PC-9 (cell line): ENCODE data around the gene PLA2G15. TPM values are rescaled to one million over a fixed set of nuclear protein-coding genes. Genes with fewer than 3 reads are reported as not detected.
A peak's percentile ranks its signal among the peaks of the same experiment; 100 is the strongest.

Experiments used
- BruUV-seq: library from RNA; stranded (reverse); fragments of 400-500 nt; replicated peaks from 2 replicates; lab custom pipeline; 2021; lab: Mats Ljungman, UMichigan
- CTCF ChIA-PET: fragments of 300-600 bp; sonication (Branson Sonifier 250); formaldehyde crosslinking; loops from one replicate; lab custom pipeline; 2022; ENCODE audit warnings: antibody characterized with exemption; lab: Charles Lee
- POLR2A ChIA-PET: fragments of 300-600 bp; sonication (Branson Sonifier 250); formaldehyde crosslinking; loops from one replicate; lab custom pipeline; 2022; ENCODE audit warnings: antibody characterized with exemption; ENCODE audit not compliant: unreplicated experiment; lab: Charles Lee
- DNase-seq, 2 experiments: peaks; one replicate each; pipeline versions ENCODE4 v3.0.0 to v3.0.0-alpha.2; 2015 to 2022; ENCODE audit warnings: mixed read lengths in 1 of 2
- H2AFZ ChIP-seq: fragments of 200-600 bp; sonication (generic); 2 replicates; pipeline ENCODE4 v1.8.1; 2017; ENCODE audit warnings: antibody characterized with exemption
- H3F3A ChIP-seq: fragments of 200-600 bp; sonication (generic); 2 replicates; pipeline ENCODE4 v1.8.1; 2017; ENCODE audit warnings: antibody characterized with exemption, mild to moderate bottlenecking, low read depth; ENCODE audit not compliant: insufficient read depth
- H3K27ac ChIP-seq: fragments of 200-600 bp; sonication (generic); 2 replicates; pipeline ENCODE4 v1.6.1; 2016; ENCODE audit warnings: mixed run types
- H3K27me3 ChIP-seq: fragments of 200-600 bp; sonication (generic); 2 replicates; pipeline ENCODE4 v1.6.1; 2016; ENCODE audit warnings: low read depth, mixed run types; ENCODE audit not compliant: insufficient read depth
- H3K36me3 ChIP-seq: fragments of 200-600 bp; sonication (generic); 2 replicates; pipeline ENCODE4 v1.6.1; 2016; ENCODE audit warnings: low read depth, mixed run types
- H3K4me1 ChIP-seq: fragments of 200-600 bp; sonication (generic); replicated peaks from 2 replicates; pipeline ENCODE4 v1.6.1; 2016; ENCODE audit warnings: mixed run types; ENCODE audit not compliant: insufficient read depth
- H3K4me2 ChIP-seq: fragments of 200-600 bp; sonication (generic); 2 replicates; pipeline ENCODE4 v1.6.1; 2017; ENCODE audit warnings: mixed run types
- H3K4me3 ChIP-seq: fragments of 200-600 bp; sonication (generic); 2 replicates; pipeline ENCODE4 v1.6.1; 2016; ENCODE audit warnings: mixed run types
- H3K79me2 ChIP-seq: fragments of 200-600 bp; sonication (generic); 2 replicates; pipeline ENCODE4 v1.6.1; 2017; ENCODE audit warnings: low read depth, mixed run types
- H3K9me2 ChIP-seq: fragments of 200-600 bp; sonication (generic); 2 replicates; pipeline ENCODE4 v1.8.1; 2017; ENCODE audit warnings: mild to moderate bottlenecking; ENCODE audit not compliant: insufficient read depth
- H3K9me3 ChIP-seq: fragments of 200-600 bp; sonication (generic); 2 replicates; pipeline ENCODE4 v1.8.1; 2016; ENCODE audit warnings: low read depth; ENCODE audit not compliant: insufficient read depth
- H4K20me1 ChIP-seq: fragments of 200-600 bp; sonication (generic); 2 replicates; pipeline ENCODE4 v1.8.1; 2017; ENCODE audit not compliant: insufficient read depth
- EZH2 ChIP-seq: fragments of 200-600 bp; sonication (generic); IDR thresholded peaks from 2 replicates; pipeline ENCODE4 v1.8.0; 2017; ENCODE audit warnings: antibody characterized with exemption, low read depth
- intact Hi-C: fragments of 100-400 bp; cut with micrococcal nuclease; formaldehyde crosslinking; loops from one replicate; pipeline ENCODE4 v1.10.0; 2022; ENCODE audit not compliant: unreplicated experiment
- total RNA-seq: library from RNA; stranded (reverse); gene quantifications from 2 replicates; pipeline ENCODE4 v1.2.3, GENCODE V29; 2021
- TF ChIP-seq, protein P1 (sequence below): fragments of 200-600 bp; sonication (generic); conservative IDR thresholded peaks from 2 replicates; pipeline ENCODE4 v1.6.1; 2017; ENCODE audit warnings: mixed run types, antibody characterized with exemption, mild to moderate bottlenecking, moderate library complexity

PLA2G15 gene
- total RNA-seq, 1 experiment from 2014 or later, result 14.0 TPM

DNA sequence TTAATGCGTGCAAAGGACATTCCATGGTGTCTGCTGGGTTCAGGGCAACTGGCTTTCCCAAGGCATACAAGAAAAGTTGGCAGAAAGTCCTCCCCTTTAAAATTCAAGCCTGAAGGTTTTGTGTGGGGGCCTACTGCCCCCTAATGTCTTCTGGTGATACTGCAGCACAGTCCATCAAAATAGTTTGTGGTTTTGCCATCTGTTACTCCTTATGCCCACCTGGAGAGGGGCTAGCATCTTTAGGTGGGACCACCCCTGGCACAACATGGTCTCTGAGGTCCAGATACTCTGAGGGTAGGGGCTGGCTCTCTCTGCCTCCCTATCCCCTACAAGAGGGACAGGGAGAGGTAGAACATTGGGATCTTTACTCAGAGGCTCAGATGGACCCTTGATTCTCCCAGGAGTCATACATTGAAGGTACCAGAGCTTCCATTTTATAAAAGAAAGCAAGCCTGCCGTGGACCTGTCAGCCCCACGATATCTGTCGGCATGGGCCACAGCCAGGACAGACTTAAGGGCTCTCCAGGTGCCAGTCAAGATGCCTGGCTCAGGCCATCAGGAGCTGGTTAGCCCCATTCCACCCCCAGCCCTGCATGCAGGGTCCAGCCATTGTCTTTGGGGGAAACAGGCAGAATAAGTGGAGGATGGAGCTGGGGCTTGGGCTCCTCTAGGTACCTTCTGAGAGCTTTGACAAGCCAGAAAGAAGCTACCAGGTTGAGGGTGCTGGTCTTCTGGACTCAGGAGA is 15.6 kb upstream of the PLA2G15 start:
- POLR2A ChIA-PET, result no interaction called here

GRCh38 chr16:68230176-68230571 is 15.0 kb upstream of the PLA2G15 start:
- Histone ChIP-seq H3K4me3 (no peak overlapping the region), H3F3A (peaks cover 52% of the 10 kb centered on the region), H2AFZ (no peak overlapping the region), H3K36me3 (peaks cover 12% of the 10 kb centered on the region), H3K9me3 (no peaks in the 10 kb centered on the region), H3K9me2 (no peaks in the 10 kb centered on the region), H4K20me1 (peaks cover 47% of the 10 kb centered on the region), H3K4me2 (no peak overlapping the region), H3K27me3 (no peaks in the 10 kb centered on the region), H3K79me2 (peaks cover 24% of the 10 kb centered on the region), H3K27ac (no peak overlapping the region), H3K4me1 (peaks cover 13% of the 10 kb centered on the region)
- intact Hi-C loops, result loop anchor here (5.0 to 10.0 kb wide), 3 partner anchors 293 to 985 kb away; partner anchors contain the start of genes FHOD1, PSMB10 and SLC9A5
- no peak for DNase-seq
- ChIA-PET POLR2A (no interaction called here), CTCF (interaction anchor here (0.6 kb wide), 1 partner anchor 80 kb away, joined by 10 read pairs; no protein-coding TSS in a partner anchor)
- no peak for TF ChIP-seq EZH2
- TF ChIP-seq, protein P1, sequence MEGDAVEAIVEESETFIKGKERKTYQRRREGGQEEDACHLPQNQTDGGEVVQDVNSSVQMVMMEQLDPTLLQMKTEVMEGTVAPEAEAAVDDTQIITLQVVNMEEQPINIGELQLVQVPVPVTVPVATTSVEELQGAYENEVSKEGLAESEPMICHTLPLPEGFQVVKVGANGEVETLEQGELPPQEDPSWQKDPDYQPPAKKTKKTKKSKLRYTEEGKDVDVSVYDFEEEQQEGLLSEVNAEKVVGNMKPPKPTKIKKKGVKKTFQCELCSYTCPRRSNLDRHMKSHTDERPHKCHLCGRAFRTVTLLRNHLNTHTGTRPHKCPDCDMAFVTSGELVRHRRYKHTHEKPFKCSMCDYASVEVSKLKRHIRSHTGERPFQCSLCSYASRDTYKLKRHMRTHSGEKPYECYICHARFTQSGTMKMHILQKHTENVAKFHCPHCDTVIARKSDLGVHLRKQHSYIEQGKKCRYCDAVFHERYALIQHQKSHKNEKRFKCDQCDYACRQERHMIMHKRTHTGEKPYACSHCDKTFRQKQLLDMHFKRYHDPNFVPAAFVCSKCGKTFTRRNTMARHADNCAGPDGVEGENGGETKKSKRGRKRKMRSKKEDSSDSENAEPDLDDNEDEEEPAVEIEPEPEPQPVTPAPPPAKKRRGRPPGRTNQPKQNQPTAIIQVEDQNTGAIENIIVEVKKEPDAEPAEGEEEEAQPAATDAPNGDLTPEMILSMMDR, result no peak
- BruUV-seq, result no TSS peak

More for the DNA sequence above, 15.6 kb upstream of the PLA2G15 start:
- Histone ChIP-seq H2AFZ (no peak overlapping the region), H3K27ac (no peak overlapping the region), H3F3A (peaks cover 52% of the 10 kb centered on the region), H3K27me3 (no peaks in the 10 kb centered on the region), H4K20me1 (peaks cover 50% of the 10 kb centered on the region), H3K4me3 (no peak overlapping the region), H3K9me3 (no peaks in the 10 kb centered on the region), H3K9me2 (no peaks in the 10 kb centered on the region), H3K36me3 (peaks cover 12% of the 10 kb centered on the region), H3K4me2 (no peak overlapping the region), H3K4me1 (peaks cover 12% of the 10 kb centered on the region), H3K79me2 (peaks cover 18% of the 10 kb centered on the region)
- no TSS peak for BruUV-seq
- CTCF ChIA-PET, result interaction anchor here (0.6 kb wide), 1 partner anchor 79 kb away, joined by 10 read pairs; no protein-coding TSS in a partner anchor
- DNase-seq, result peak in 1 of 2 experiments; percentile 49
- TF ChIP-seq EZH2, result no peak
- TF ChIP-seq, protein P1, result peak; percentile 92
- intact Hi-C loops, result loop anchor here (1.0 to 10.0 kb wide), 8 partner anchors 143 to 985 kb away; partner anchors contain the start of genes FHOD1, PSMB10 and SLC9A5

- ChIA-PET POLR2A (no interaction called here), CTCF (no interaction called here)
- Histone ChIP-seq H3F3A (peaks cover 55% of the 10 kb centered on the region), H3K4me3 (no peak overlapping the region), H3K4me2 (no peak overlapping the region), H3K27me3 (no peaks in the 10 kb centered on the region), H3K4me1 (peaks cover 13% of the 10 kb centered on the region), H3K36me3 (peaks cover 12% of the 10 kb centered on the region), H3K9me3 (no peaks in the 10 kb centered on the region), H3K27ac (no peak overlapping the region), H2AFZ (no peak overlapping the region), H4K20me1 (peaks cover 43% of the 10 kb centered on the region), H3K79me2 (peaks cover 30% of the 10 kb centered on the region), H3K9me2 (no peaks in the 10 kb centered on the region)
- intact Hi-C loops, result loop anchor here (5.0 to 10.0 kb wide), 3 partner anchors 294 to 986 kb away; partner anchors contain the start of genes FHOD1, PSMB10 and SLC9A5
- TF ChIP-seq, protein P1, result no peak
- TF ChIP-seq EZH2, result no peak
- BruUV-seq, result no TSS peak
- no peak for DNase-seq
These were observed 14.2 kb upstream of the PLA2G15 start for GRCh38 chr16:68230956-68231355.
